Endothelial cell of umbilical vein (primary cell): Measurements from ENCODE around the gene SFPQ.

ENCODE experiments used
- CTCF ChIP-seq, 2 donors: IDR thresholded peaks; 1 replicate in 1 of 2; 2 replicates in 1 of 2; pipeline ENCODE4 v1.5.1; 2011; ENCODE audit warnings: low read length in 2 of 2, mild to moderate bottlenecking in 2 of 2, moderate library complexity in 2 of 2, control low read depth in 1 of 2, inconsistent platforms in 1 of 2, low read depth in 1 of 2; ENCODE audit not compliant: insufficient read depth in 1 of 2; ENCODE audit errors: extremely low read depth in 1 of 2
- EZH2 ChIP-seq: IDR thresholded peaks from 2 replicates; pipeline ENCODE4 v1.6.1; 2012; ENCODE audit warnings: borderline replicate concordance, low read depth, mild to moderate bottlenecking, moderate library complexity, low read length, inconsistent platforms; ENCODE audit not compliant: severe bottlenecking
- FOS ChIP-seq: IDR thresholded peaks from 2 replicates; pipeline ENCODE4 v1.6.1; 2011; ENCODE audit warnings: mild to moderate bottlenecking, low read length, moderate library complexity, borderline replicate concordance; ENCODE audit not compliant: insufficient read depth
- GATA2 ChIP-seq: IDR thresholded peaks from 2 replicates; pipeline ENCODE4 v1.7.0; 2011; ENCODE audit warnings: low read depth, mild to moderate bottlenecking, moderate library complexity, mixed read lengths, low read length; ENCODE audit not compliant: insufficient read length, insufficient read depth
- MAX ChIP-seq: IDR thresholded peaks from 2 replicates; pipeline ENCODE4 v1.6.1; 2011; ENCODE audit not compliant: insufficient read depth, insufficient read length
- POLR2A ChIP-seq: IDR thresholded peaks from 2 replicates; pipeline ENCODE4 v1.6.1; 2012; ENCODE audit warnings: low read depth, mild to moderate bottlenecking, control low read depth, low read length
- POLR2AphosphoS5 ChIP-seq: IDR thresholded peaks from 2 replicates; pipeline ENCODE4 v1.6.1; 2012; ENCODE audit warnings: low read depth, mild to moderate bottlenecking, control low read depth, low read length, moderate library complexity; ENCODE audit not compliant: insufficient read depth

GRCh38 chr1:35173491-35173890 is 19.5 kb downstream of the SFPQ start:
- TF ChIP-seq GATA2 (no peak), CTCF (IDR thresholded peaks at IDR 0.05; ENCODE audit: extremely low read depth in 1 of 2, insufficient read depth in 1 of 2, low read depth in 1 of 2, low read length in 2 of 2) (no peak), MAX (no peak), POLR2A (no peak), EZH2 (no peak), POLR2AphosphoS5 (no peak), FOS (no peak)
